PFSK-1 (cell line): Measurements from ENCODE around the gene SPATA4.

ENCODE experiments used
- FOXP2 ChIP-seq: optimal IDR thresholded peaks from 2 replicates; pipeline ENCODE3; 2011; ENCODE audit warnings: borderline replicate concordance, control low read depth, inconsistent platforms; ENCODE audit not compliant: insufficient read depth; ENCODE audit errors: extremely low read length, extremely low read depth
- POLR2AphosphoS5 ChIP-seq: IDR thresholded peaks from 2 replicates; pipeline ENCODE4 v1.6.1; 2012; ENCODE audit warnings: low read depth, mild to moderate bottlenecking, control low read depth, low read length, moderate library complexity
- SIN3A ChIP-seq: IDR thresholded peaks from 2 replicates; pipeline ENCODE4 v1.6.1; 2012; ENCODE audit warnings: mild to moderate bottlenecking, low read length, moderate library complexity, borderline replicate concordance; ENCODE audit not compliant: insufficient read depth
- TAF1 ChIP-seq: IDR thresholded peaks from 2 replicates; pipeline ENCODE4 v1.6.1; 2012; ENCODE audit warnings: low read length, control low read depth, borderline replicate concordance; ENCODE audit not compliant: insufficient read depth
- TF ChIP-seq, protein P1 (sequence below), 2 experiments: IDR thresholded peaks; 2 replicates each; pipeline versions ENCODE4 v1.6.1 to v1.8.0; 2011 to 2012; ENCODE audit warnings: low read depth in 2 of 2, low read length in 2 of 2, control low read depth in 1 of 2, inconsistent platforms in 1 of 2, mild to moderate bottlenecking in 1 of 2, moderate library complexity in 1 of 2; ENCODE audit not compliant: insufficient read depth in 1 of 2

DNA sequence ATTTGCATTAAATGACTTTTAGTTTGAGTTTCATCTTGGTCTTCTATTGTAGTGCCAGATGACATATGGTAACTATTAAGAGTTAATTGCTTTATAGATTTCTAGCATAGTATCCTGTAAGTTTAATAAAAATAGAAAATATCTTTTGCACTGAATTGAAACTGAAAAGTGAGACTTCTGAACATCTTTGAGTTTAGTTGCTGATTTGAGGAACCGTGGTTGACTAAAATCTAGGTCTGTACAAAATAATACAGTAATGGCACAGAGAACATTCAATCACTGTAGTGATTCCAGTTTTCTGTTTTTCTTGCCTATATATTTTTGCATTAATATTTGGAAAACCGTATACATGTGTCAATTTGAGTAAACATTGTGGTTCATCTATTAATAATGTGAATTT is 60.7 kb downstream of the SPATA4 start:
- TF ChIP-seq POLR2AphosphoS5 (no peak), TAF1 (no peak), SIN3A (no peak), FOXP2 (no peak)
- TF ChIP-seq, protein P1, sequence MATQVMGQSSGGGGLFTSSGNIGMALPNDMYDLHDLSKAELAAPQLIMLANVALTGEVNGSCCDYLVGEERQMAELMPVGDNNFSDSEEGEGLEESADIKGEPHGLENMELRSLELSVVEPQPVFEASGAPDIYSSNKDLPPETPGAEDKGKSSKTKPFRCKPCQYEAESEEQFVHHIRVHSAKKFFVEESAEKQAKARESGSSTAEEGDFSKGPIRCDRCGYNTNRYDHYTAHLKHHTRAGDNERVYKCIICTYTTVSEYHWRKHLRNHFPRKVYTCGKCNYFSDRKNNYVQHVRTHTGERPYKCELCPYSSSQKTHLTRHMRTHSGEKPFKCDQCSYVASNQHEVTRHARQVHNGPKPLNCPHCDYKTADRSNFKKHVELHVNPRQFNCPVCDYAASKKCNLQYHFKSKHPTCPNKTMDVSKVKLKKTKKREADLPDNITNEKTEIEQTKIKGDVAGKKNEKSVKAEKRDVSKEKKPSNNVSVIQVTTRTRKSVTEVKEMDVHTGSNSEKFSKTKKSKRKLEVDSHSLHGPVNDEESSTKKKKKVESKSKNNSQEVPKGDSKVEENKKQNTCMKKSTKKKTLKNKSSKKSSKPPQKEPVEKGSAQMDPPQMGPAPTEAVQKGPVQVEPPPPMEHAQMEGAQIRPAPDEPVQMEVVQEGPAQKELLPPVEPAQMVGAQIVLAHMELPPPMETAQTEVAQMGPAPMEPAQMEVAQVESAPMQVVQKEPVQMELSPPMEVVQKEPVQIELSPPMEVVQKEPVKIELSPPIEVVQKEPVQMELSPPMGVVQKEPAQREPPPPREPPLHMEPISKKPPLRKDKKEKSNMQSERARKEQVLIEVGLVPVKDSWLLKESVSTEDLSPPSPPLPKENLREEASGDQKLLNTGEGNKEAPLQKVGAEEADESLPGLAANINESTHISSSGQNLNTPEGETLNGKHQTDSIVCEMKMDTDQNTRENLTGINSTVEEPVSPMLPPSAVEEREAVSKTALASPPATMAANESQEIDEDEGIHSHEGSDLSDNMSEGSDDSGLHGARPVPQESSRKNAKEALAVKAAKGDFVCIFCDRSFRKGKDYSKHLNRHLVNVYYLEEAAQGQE (IDR thresholded peaks at IDR 0.05; ENCODE audit: insufficient read depth in 1 of 2, low read depth in 2 of 2, low read length in 2 of 2): no peak
